ENCODE data around the gene DRC1. TPM values are rescaled to one million over a fixed set of nuclear protein-coding genes. Genes with fewer than 3 reads are reported as not detected.

Gene DRC1
- polyA plus RNA-seq, 2 of the 4 experiments (the other 2 are of a cell fraction) = 0.21 to 0.39 TPM

DNA sequence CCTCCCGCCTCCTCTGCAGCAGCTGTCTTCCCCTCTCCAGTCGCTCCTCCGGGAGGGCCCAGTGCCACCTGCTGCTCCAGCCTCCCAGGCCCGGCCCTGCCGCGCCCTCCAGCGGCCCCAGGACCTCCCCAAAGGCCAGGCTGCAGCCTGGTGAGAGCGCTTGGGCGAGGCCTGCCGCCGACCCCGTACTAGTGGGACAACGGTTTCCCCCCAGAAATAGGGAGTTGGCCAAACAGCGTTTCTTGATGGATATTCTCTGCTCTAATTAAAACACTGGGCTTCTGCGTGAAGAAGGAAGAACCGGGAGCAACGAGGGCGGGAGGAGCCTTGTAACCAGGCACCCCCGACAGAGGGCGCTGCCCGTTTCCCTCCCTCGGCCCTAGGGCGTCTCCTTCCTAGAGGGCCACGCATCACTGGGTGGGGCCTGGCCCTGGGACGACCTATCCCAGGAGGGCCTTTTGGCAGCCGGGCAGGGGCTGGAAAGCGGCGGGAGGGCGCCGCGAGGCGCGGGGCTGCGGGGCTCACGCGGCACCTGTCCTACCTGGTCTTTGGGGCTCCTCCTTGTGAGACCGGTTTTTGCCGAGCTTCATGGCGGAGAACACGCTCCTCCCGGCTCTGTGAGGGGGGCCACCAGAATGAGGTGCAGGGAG is 101.6 kb downstream of the DRC1 start:
- FAIRE-seq = peak; percentile 54
- ATAC-seq = peak; percentile 95 to 99
- WGBS (ENCODE audit: missing lambda C conversion rate) = 3% methylated on average over 28 of the region's 41 CpGs
- ChIA-PET POLR2A (interaction anchor here (0.7 to 1.4 kb wide), 2 partner anchors 142 to 158 kb away, joined by 3 read pairs; partner anchors contain the start of gene SELENOI), CTCF (interaction anchor here (0.6 to 13.8 kb wide), 88 partner anchors 8 to 657 kb away, joined by 3 to 167 read pairs (median 4); partner anchors contain the start of genes ADGRF3, CENPA, DRC1 and OTOF)
- Histone ChIP-seq H3K9me3 (no peaks in the 10 kb centered on the region), H3K27ac (peak overlapping the region; percentile 82 to 91), H3K4me3 (peak overlapping the region; percentile 63), H3K4me2 (peak overlapping the region; percentile 97), H3K4me1 (peaks cover 5% of the 10 kb centered on the region; the same call in 1 of the 3 replicates)
- peak; percentile 91 to 99 for DNase-seq (ENCODE audit: low read depth in 1 of 2, low spot score in 1 of 2)
- TF ChIP-seq EP300 (IDR thresholded peaks at IDR 0.05) (no peak), KDM5A (IDR thresholded peaks at IDR 0.05) (peak; percentile 86), ZC3H11A (IDR thresholded peaks at IDR 0.05) (no peak), RARB (CRISPR knock-in tag; IDR thresholded peaks at IDR 0.05) (no peak), CBX8 (IDR thresholded peaks at IDR 0.05) (no peak), CEBPB (IDR thresholded peaks at IDR 0.05) (no peak), RNF2 (IDR thresholded peaks at IDR 0.05; ENCODE audit: borderline replicate concordance, low read depth) (no peak), TFCP2L1 (CRISPR knock-in tag; IDR thresholded peaks at IDR 0.05) (0 out of 2 replicates have a peak, but pooled peaks have one; percentile 42), NR3C1 (IDR thresholded peaks at IDR 0.05) (no peak), MAZ (IDR thresholded peaks at IDR 0.05; ENCODE audit: borderline replicate concordance, low read depth, low read length) (no peak), SREBF2 (IDR thresholded peaks at IDR 0.05) (no peak), PHF8 (IDR thresholded peaks at IDR 0.05; ENCODE audit: borderline replicate concordance, low read depth) (peak; percentile 76; the same call in 1 of the 2 replicates), HOXA7 (CRISPR knock-in tag; IDR thresholded peaks at IDR 0.05) (no peak), TP53 (CRISPR knock-in tag; IDR thresholded peaks at IDR 0.05) (no peak), MYC (IDR thresholded peaks at IDR 0.05; ENCODE audit: borderline replicate concordance, low read length) (no peak; the same call in 1 of the 2 replicates), CHD2 (IDR thresholded peaks at IDR 0.05; ENCODE audit: low read length, partially characterized antibody) (no peak), MAFK (IDR thresholded peaks at IDR 0.05; ENCODE audit: partially characterized antibody) (no peak), POLR2AphosphoS2 (conservative IDR thresholded peaks at IDR 0.05; ENCODE audit: low read length) (no peak), GATA3 (IDR thresholded peaks at IDR 0.05; ENCODE audit: borderline replicate concordance) (no peak), POLR2A (IDR thresholded peaks at IDR 0.05; ENCODE audit: low read length) (peak; percentile 91), BHLHE40 (IDR thresholded peaks at IDR 0.05; ENCODE audit: low read depth, low read length) (0 out of 2 replicates have a peak, but pooled peaks have one; percentile 16), HOXB13 (CRISPR knock-in tag; IDR thresholded peaks at IDR 0.05; ENCODE audit: low read depth) (0 out of 2 replicates have a peak, but pooled peaks have one; percentile 12), JUNB (IDR thresholded peaks at IDR 0.05) (no peak), CBX2 (IDR thresholded peaks at IDR 0.05; ENCODE audit: borderline replicate concordance, low read depth) (no peak), FOSL2 (IDR thresholded peaks at IDR 0.05) (no peak), FOSL2 (CRISPR knock-in tag; IDR thresholded peaks at IDR 0.05) (no peak), FOSB (CRISPR knock-in tag; IDR thresholded peaks at IDR 0.05) (no peak), SMC3 (IDR thresholded peaks at IDR 0.05) (peak; percentile 91), RAD21 (conservative IDR thresholded peaks at IDR 0.05 in 1 of 2, IDR thresholded peaks at IDR 0.05 in 1 of 2) (peak; percentile 45 to 84; a peak in 4 of 5 replicates), ZNF302 (CRISPR knock-in tag; IDR thresholded peaks at IDR 0.05) (no peak), NFE2L2 (conservative IDR thresholded peaks at IDR 0.05; ENCODE audit: low read length) (no peak)
- TF ChIP-seq, protein P1, sequence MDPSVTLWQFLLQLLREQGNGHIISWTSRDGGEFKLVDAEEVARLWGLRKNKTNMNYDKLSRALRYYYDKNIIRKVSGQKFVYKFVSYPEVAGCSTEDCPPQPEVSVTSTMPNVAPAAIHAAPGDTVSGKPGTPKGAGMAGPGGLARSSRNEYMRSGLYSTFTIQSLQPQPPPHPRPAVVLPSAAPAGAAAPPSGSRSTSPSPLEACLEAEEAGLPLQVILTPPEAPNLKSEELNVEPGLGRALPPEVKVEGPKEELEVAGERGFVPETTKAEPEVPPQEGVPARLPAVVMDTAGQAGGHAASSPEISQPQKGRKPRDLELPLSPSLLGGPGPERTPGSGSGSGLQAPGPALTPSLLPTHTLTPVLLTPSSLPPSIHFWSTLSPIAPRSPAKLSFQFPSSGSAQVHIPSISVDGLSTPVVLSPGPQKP (IDR thresholded peaks at IDR 0.05; ENCODE audit: low read depth, low read length) = no peak
- TF ChIP-seq, protein P2, sequence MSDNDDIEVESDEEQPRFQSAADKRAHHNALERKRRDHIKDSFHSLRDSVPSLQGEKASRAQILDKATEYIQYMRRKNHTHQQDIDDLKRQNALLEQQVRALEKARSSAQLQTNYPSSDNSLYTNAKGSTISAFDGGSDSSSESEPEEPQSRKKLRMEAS (IDR thresholded peaks at IDR 0.05) = peak; percentile 89
- TF ChIP-seq, protein P3, sequence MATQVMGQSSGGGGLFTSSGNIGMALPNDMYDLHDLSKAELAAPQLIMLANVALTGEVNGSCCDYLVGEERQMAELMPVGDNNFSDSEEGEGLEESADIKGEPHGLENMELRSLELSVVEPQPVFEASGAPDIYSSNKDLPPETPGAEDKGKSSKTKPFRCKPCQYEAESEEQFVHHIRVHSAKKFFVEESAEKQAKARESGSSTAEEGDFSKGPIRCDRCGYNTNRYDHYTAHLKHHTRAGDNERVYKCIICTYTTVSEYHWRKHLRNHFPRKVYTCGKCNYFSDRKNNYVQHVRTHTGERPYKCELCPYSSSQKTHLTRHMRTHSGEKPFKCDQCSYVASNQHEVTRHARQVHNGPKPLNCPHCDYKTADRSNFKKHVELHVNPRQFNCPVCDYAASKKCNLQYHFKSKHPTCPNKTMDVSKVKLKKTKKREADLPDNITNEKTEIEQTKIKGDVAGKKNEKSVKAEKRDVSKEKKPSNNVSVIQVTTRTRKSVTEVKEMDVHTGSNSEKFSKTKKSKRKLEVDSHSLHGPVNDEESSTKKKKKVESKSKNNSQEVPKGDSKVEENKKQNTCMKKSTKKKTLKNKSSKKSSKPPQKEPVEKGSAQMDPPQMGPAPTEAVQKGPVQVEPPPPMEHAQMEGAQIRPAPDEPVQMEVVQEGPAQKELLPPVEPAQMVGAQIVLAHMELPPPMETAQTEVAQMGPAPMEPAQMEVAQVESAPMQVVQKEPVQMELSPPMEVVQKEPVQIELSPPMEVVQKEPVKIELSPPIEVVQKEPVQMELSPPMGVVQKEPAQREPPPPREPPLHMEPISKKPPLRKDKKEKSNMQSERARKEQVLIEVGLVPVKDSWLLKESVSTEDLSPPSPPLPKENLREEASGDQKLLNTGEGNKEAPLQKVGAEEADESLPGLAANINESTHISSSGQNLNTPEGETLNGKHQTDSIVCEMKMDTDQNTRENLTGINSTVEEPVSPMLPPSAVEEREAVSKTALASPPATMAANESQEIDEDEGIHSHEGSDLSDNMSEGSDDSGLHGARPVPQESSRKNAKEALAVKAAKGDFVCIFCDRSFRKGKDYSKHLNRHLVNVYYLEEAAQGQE (IDR thresholded peaks at IDR 0.05) = no peak
- TF ChIP-seq, protein P4, sequence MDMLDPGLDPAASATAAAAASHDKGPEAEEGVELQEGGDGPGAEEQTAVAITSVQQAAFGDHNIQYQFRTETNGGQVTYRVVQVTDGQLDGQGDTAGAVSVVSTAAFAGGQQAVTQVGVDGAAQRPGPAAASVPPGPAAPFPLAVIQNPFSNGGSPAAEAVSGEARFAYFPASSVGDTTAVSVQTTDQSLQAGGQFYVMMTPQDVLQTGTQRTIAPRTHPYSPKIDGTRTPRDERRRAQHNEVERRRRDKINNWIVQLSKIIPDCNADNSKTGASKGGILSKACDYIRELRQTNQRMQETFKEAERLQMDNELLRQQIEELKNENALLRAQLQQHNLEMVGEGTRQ (IDR thresholded peaks at IDR 0.05) = no peak
- TF ChIP-seq, protein P5, sequence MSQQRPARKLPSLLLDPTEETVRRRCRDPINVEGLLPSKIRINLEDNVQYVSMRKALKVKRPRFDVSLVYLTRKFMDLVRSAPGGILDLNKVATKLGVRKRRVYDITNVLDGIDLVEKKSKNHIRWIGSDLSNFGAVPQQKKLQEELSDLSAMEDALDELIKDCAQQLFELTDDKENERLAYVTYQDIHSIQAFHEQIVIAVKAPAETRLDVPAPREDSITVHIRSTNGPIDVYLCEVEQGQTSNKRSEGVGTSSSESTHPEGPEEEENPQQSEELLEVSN (IDR thresholded peaks at IDR 0.05; ENCODE audit: borderline replicate concordance, low read depth) = peak; percentile 93
- TF ChIP-seq, protein P6, sequence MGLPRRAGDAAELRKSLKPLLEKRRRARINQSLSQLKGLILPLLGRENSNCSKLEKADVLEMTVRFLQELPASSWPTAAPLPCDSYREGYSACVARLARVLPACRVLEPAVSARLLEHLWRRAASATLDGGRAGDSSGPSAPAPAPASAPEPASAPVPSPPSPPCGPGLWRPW (IDR thresholded peaks at IDR 0.05) = no peak
